Measurements from ENCODE around the gene ENTR1.
A peak's percentile ranks its signal among the peaks of the same experiment; 100 is the strongest.
"Not testable (repeated sequence)": the region's sequence is repeated elsewhere in the genome, so short reads cannot be mapped to it uniquely, and the experiment has no call there.

ENTR1 gene

GRCh38 chr9:136409557-136410455 lies 608 bp downstream of the ENTR1 start:
- TF ChIP-seq, protein P1, sequence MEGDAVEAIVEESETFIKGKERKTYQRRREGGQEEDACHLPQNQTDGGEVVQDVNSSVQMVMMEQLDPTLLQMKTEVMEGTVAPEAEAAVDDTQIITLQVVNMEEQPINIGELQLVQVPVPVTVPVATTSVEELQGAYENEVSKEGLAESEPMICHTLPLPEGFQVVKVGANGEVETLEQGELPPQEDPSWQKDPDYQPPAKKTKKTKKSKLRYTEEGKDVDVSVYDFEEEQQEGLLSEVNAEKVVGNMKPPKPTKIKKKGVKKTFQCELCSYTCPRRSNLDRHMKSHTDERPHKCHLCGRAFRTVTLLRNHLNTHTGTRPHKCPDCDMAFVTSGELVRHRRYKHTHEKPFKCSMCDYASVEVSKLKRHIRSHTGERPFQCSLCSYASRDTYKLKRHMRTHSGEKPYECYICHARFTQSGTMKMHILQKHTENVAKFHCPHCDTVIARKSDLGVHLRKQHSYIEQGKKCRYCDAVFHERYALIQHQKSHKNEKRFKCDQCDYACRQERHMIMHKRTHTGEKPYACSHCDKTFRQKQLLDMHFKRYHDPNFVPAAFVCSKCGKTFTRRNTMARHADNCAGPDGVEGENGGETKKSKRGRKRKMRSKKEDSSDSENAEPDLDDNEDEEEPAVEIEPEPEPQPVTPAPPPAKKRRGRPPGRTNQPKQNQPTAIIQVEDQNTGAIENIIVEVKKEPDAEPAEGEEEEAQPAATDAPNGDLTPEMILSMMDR (IDR thresholded peaks at IDR 0.05; ENCODE audit: low read depth, low read length, missing control alignments), result no peak
- in situ Hi-C loops (cut with HindIII; ENCODE audit: low sequenced_read_pairs), result no loop called here

GRCh38 chr9:136407911-136408310 lies 2.5 kb downstream of the ENTR1 start:
- H3K4me3 ChIP-seq (ENCODE audit: low read depth, low read length), result no peak overlapping the region
- no peak for DNase-seq (ENCODE audit: low read depth)
- TF ChIP-seq, protein P1 (IDR thresholded peaks at IDR 0.05; ENCODE audit: low read depth, low read length, missing control alignments), result no peak
- in situ Hi-C loops (cut with HindIII; ENCODE audit: low sequenced_read_pairs), result no loop called here

More at GRCh38 chr9:136409557-136410455, 608 bp downstream of the ENTR1 start:
- H3K4me3 ChIP-seq (ENCODE audit: low read depth, low read length), result peak overlapping the region; percentile 99
- no peak for DNase-seq (ENCODE audit: low read depth)

GRCh38 chr9:136407061-136407460 lies 3.4 kb downstream of the ENTR1 start:
- H3K4me3 ChIP-seq (ENCODE audit: low read depth, low read length); DNase-seq (ENCODE audit: low read depth); in situ Hi-C loops (cut with HindIII; ENCODE audit: low sequenced_read_pairs): not testable (repeated sequence)

- DNase-seq (ENCODE audit: low read depth); in situ Hi-C loops (cut with HindIII; ENCODE audit: low sequenced_read_pairs); H3K4me3 ChIP-seq (ENCODE audit: low read depth, low read length): not testable (repeated sequence)
Measured at GRCh38 chr9:136405904-136406303, 4.5 kb downstream of the ENTR1 start.

DNA sequence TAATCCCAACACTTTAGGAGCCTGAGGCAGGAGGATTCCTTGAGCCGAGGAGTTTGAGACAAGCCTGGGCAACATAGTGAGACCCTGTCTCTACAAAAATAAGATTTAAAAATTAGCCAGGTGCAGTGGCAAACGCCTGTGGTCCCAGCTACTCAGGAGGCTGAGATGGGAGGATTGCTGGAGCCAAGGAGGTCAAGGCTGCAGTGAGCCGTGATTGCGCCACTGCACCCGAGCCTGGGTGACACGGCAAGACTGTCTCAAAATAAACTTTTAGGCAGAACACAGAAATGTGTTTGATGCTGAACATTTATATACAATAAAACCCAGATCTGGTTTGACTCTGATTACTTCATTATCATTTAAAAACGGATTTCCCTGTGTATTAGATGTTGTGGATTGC lies 4.9 kb downstream of the ENTR1 start:
- H3K4me3 ChIP-seq (ENCODE audit: low read depth, low read length), result no peak overlapping the region
- in situ Hi-C loops (cut with HindIII; ENCODE audit: low sequenced_read_pairs), result no loop called here
- DNase-seq (ENCODE audit: low read depth), result no peak
- TF ChIP-seq, protein P1 (IDR thresholded peaks at IDR 0.05; ENCODE audit: low read depth, low read length, missing control alignments), result no peak

GRCh38 chr9:136404801-136405136 lies 5.6 kb downstream of the ENTR1 start:
- TF ChIP-seq, protein P1 (IDR thresholded peaks at IDR 0.05; ENCODE audit: low read depth, low read length, missing control alignments), result no peak
- no peak overlapping the region for H3K4me3 ChIP-seq (ENCODE audit: low read depth, low read length)
- in situ Hi-C loops (cut with HindIII; ENCODE audit: low sequenced_read_pairs), result no loop called here
- no peak for DNase-seq (ENCODE audit: low read depth)

GRCh38 chr9:136403915-136404800 lies 6.3 kb downstream of the ENTR1 start:
- no peak overlapping the region for H3K4me3 ChIP-seq (ENCODE audit: low read depth, low read length)
- TF ChIP-seq, protein P1 (IDR thresholded peaks at IDR 0.05; ENCODE audit: low read depth, low read length, missing control alignments), result no peak
- DNase-seq (ENCODE audit: low read depth), result no peak
- in situ Hi-C loops (cut with HindIII; ENCODE audit: low sequenced_read_pairs), result no loop called here

Measured in astrocyte of the cerebellum (primary cell).